ENCODE data around the gene TMIGD3. TPM values are rescaled to one million over a fixed set of nuclear protein-coding genes. Genes with fewer than 3 reads are reported as not detected.

Gene TMIGD3
- total and polyA plus RNA-seq, 7 donors, result 1.9 to 29.8 (median 5.8) TPM

DNA sequence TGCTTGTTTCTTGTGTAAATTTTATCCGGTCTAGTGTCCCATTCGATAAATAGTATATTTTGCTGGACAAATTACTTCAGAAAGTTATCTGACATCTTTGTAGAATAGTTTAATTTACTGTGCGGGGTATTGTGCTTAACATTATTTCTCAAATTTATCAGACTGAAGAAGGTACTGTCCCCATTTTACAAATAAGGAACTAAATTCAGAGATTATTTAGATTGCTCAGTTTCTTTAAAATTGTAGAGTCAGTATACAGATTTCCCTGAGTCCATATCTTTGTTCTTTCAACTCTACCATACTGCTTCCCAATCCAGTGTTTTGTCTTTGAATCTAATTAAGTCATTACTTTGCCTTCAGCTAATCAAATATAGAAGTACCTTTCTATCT lies 47.8 kb downstream of the TMIGD3 start:
- TF ChIP-seq, protein P1, sequence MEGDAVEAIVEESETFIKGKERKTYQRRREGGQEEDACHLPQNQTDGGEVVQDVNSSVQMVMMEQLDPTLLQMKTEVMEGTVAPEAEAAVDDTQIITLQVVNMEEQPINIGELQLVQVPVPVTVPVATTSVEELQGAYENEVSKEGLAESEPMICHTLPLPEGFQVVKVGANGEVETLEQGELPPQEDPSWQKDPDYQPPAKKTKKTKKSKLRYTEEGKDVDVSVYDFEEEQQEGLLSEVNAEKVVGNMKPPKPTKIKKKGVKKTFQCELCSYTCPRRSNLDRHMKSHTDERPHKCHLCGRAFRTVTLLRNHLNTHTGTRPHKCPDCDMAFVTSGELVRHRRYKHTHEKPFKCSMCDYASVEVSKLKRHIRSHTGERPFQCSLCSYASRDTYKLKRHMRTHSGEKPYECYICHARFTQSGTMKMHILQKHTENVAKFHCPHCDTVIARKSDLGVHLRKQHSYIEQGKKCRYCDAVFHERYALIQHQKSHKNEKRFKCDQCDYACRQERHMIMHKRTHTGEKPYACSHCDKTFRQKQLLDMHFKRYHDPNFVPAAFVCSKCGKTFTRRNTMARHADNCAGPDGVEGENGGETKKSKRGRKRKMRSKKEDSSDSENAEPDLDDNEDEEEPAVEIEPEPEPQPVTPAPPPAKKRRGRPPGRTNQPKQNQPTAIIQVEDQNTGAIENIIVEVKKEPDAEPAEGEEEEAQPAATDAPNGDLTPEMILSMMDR (IDR thresholded peaks at IDR 0.05), result no peak
- TF ChIP-seq EP300 (IDR thresholded peaks at IDR 0.05), result no peak
- no peak for TF ChIP-seq POLR2A (IDR thresholded peaks at IDR 0.05)
- TF ChIP-seq POLR2AphosphoS5 (IDR thresholded peaks at IDR 0.05), result no peak
- H3K27me3 ChIP-seq, result no peaks in the 10 kb centered on the region
- 82 to 87% methylated on average over 3 of the region's 3 CpGs for WGBS, 2 donors
- no peak overlapping the region for H3K27ac ChIP-seq
- H3K4me3 ChIP-seq, result no peak overlapping the region
- H3K9me3 ChIP-seq, result no peaks in the 10 kb centered on the region
- H3K4me1 ChIP-seq, result peaks cover 0 to 52% (median 38%) of the 10 kb centered on the region in 4 donors
- no peak for DNase-seq
- peaks cover 3 to 74% (median 39%) of the 10 kb centered on the region in 4 donors for H3K36me3 ChIP-seq
- intact Hi-C loops (cut with DNase I), result no loop called here

DNA sequence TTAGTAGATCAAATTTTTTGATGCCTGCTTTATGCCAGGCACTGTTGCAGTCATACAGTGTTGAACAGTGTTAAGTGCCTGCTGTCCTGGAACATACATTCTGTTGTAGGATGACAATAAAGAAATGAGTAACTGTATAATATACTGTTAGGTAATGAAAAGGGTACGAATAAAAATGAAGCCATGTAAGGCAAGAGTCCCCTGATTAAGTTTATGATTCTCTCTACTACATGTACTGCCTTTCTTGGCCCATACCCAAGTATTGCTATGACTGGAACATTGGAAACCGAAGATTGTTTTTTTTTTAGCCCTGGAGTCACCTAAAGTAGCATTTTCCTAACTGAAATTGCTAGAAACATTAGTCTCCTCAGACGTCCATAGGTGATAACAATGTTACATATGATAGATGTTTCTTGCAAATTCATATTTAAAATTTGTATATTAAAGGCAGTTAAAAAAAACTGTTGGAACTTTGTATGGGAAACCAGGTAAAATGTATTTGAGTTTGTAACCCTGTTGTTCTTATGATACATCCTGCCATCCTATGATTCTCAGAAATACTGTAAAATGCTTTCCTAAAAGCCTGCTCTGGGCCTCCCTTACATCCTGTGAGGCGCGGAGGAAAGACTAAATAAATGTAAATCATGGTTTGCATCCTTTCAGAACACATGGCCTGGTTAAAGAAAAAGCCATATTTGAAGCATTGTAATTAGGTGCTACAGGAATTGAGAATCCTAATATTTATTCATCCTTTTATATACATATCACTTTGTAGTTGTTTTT lies 48.4 kb downstream of the TMIGD3 start:
- TF ChIP-seq EP300 (IDR thresholded peaks at IDR 0.05) (no peak), POLR2A (IDR thresholded peaks at IDR 0.05) (no peak), POLR2AphosphoS5 (IDR thresholded peaks at IDR 0.05) (no peak)
- TF ChIP-seq, protein P1 (IDR thresholded peaks at IDR 0.05), result no peak
- DNase-seq, result no peak
- H3K27ac ChIP-seq, result no peak overlapping the region
- 49 to 60% methylated on average over 5 of the region's 5 CpGs for WGBS, 2 donors
- peaks cover 0 to 57% (median 44%) of the 10 kb centered on the region in 4 donors for H3K4me1 ChIP-seq
- no peak overlapping the region for H3K4me3 ChIP-seq
- H3K9me3 ChIP-seq, result no peaks in the 10 kb centered on the region
- H3K27me3 ChIP-seq, result no peaks in the 10 kb centered on the region
- intact Hi-C loops (cut with DNase I), result no loop called here
- peaks cover 3 to 68% (median 38%) of the 10 kb centered on the region in 4 donors for H3K36me3 ChIP-seq

DNA sequence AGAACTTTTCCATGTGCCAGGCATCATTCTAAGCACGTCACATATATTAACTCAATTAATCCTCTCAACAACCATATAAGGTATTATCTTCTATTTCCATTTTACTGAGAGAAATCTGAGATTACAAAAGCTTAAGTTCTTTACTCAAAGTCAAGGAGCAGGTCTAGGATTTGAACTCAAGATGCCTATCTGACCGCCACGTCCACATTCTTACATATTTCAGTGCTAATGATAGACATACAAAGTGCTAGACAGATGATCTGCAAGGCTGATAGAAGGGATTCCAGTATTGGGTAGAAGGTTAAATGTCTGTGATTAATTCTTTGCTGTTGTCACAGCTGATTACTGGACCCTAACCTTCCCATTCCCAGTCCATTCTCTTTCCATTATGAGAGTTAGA lies 49.7 kb downstream of the TMIGD3 start:
- H3K27ac ChIP-seq, result no peak overlapping the region
- intact Hi-C loops (cut with DNase I), result no loop called here
- no peak for TF ChIP-seq EP300 (IDR thresholded peaks at IDR 0.05)
- TF ChIP-seq, protein P1 (IDR thresholded peaks at IDR 0.05), result no peak
- no peak for TF ChIP-seq POLR2A (IDR thresholded peaks at IDR 0.05)
- TF ChIP-seq POLR2AphosphoS5 (IDR thresholded peaks at IDR 0.05), result no peak
- no peaks in the 10 kb centered on the region for H3K9me3 ChIP-seq
- peaks cover 0 to 61% (median 48%) of the 10 kb centered on the region in 4 donors for H3K4me1 ChIP-seq
- no peaks in the 10 kb centered on the region for H3K27me3 ChIP-seq
- DNase-seq, result no peak
- no peak overlapping the region for H3K4me3 ChIP-seq
- H3K36me3 ChIP-seq, result peaks cover 3 to 55% (median 29%) of the 10 kb centered on the region in 4 donors
- WGBS, 2 donors, result 85 to 91% methylated on average over 3 of the region's 3 CpGs

DNA sequence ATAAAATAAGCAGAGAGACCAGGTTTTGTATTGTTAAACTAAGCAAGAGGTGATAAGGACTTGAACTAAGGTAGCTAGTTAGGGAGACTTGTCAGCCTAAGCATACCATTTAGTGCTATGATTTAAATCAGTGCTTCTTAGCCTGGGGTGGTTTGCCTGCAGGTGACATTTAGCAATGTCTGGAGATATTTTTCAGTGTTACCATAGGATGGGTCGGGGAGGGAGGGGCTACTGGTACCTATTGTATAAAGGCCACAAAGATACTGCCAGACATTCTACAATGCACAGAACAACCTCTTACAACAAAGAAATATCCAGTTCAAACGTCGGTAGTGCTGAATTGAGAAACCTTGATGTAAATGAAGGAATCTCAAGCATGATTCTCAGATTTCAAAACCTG lies 50.9 kb downstream of the TMIGD3 start:
- Histone ChIP-seq H3K27me3 (no peaks in the 10 kb centered on the region), H3K4me1 (peaks cover 0 to 70% (median 56%) of the 10 kb centered on the region in 4 donors), H3K4me3 (no peak overlapping the region), H3K36me3 (peaks cover 3 to 44% (median 19%) of the 10 kb centered on the region in 4 donors), H3K9me3 (no peaks in the 10 kb centered on the region), H3K27ac (no peak overlapping the region)
- intact Hi-C loops (cut with DNase I), result no loop called here
- TF ChIP-seq EP300 (IDR thresholded peaks at IDR 0.05) (no peak), POLR2A (IDR thresholded peaks at IDR 0.05) (no peak), POLR2AphosphoS5 (IDR thresholded peaks at IDR 0.05) (no peak)
- TF ChIP-seq, protein P1 (IDR thresholded peaks at IDR 0.05), result no peak
- no peak for DNase-seq
- 83 to 93% methylated on average over 3 of the region's 3 CpGs for WGBS, 2 donors

Data from sigmoid colon (tissue), 7 donors.